Mesenteric fat pad (tissue), 1 donor: Measurements from ENCODE around the gene CD2BP2. TPM values are rescaled to one million over a fixed set of nuclear protein-coding genes. Genes with fewer than 3 reads are reported as not detected.

Source experiments
- DNase-seq: peaks from one replicate; pipeline ENCODE4 v3.0.0-alpha.2; 2020; ENCODE audit warnings: low spot score
- total RNA-seq: library from RNA; stranded (reverse); fragmentation: NEBNext Ultra II Directional; extraction: Animal tissue kit (Norgen Biotek cat#: 25700); gene quantifications from one replicate; pipeline ENCODE4 v1.2.1, GENCODE V29; 2021
- donor health status: DM: yes; HTN: yes; CAD: no.

Gene CD2BP2
- total RNA-seq, 1 donor from 2014 or later: 57.4 TPM

GRCh38 chr16:30379158-30379783, 24.2 kb upstream of the CD2BP2 start:
- no peak for DNase-seq

GRCh38 chr16:30378236-30379157, 23.4 kb upstream of the CD2BP2 start:
- peak; percentile 100 for DNase-seq

GRCh38 chr16:30377812-30378235, 22.7 kb upstream of the CD2BP2 start:
- DNase-seq: peak; percentile 96

DNA sequence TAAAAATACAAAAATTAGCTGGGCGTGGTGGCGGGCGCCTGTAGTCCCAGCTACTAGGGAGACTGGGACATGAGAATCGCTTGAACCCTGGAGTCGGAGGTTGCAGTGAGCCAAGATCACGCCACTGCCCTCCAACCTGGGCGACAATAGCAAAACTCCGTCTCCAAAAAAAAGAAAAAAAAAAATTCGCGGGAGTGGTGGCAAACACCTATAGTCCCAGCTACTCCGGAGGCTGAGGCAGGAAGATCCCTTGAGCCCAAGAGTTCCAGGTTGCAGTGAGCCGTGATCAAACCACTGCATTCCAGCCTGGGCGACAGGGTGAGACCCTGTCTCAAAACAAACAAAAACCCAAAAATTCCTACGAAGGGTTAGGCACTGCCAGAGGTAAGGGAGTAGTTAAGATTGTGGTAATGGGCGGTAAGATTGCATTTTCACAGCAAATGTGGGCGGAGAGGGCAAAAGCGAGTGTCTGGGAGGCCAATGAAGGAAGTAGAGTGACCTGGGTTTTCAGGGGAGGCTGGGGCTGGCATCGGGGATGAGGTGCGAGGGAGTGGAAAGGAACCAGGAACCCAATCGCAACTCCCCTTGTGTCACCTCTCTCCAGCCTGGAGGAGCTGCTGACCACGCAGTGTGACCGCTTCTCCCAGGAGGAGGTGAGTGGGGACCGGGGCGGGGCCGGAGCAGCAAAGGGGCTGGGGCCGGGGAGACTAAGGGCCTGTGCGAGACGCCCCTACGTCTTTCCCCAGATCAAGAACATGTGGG, 22.1 kb upstream of the CD2BP2 start:
- DNase-seq: no peak

DNA sequence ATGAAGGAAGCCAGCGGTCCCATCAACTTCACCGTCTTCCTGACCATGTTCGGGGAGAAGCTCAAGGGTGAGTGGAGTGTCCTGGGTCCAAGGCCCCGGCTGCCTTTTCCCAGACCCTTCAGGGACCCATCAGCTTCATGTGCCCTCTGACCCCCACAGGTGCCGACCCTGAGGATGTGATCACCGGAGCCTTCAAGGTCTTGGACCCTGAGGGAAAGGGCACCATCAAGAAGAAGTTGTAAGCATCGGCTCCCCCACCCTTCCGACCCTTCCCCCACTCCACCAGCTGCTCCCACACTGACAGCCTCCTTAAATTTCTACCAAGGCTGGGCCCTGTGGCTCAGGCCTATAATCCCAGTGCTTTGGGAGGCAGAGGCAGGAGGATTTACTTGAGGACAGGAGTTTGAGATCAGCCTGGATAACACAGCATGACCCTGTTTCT, 21.4 kb upstream of the CD2BP2 start:
- DNase-seq: no peak

- no peak for DNase-seq
Observed at GRCh38 chr16:30375864-30376263, 20.8 kb upstream of the CD2BP2 start.

DNA sequence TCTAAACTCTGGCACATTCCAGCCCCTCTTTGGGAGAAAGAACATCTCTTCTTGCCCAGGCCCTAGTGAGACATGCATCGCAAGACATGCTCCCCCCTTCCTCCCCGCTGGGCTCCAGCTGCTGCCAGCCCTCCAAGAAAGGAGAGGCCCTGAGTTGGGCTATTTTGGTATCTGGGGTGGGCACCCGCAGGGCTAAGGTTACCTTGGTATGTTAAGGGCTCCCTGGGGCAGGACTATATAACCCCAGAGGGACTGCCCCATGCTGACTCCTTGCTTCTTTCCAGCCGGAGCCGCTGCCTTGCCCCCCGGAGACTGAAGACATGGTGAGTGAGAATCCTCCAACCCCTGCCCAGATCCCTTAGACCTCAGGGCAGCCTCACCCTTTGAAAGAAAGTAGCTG, 19.4 kb upstream of the CD2BP2 start, which contains the start of gene MYL11:
TSS of gene MYL11 (plus strand) at position 265 of the 400 bp plus-strand sequence. CDS start at position 321, 56 bp downstream.
- no peak for DNase-seq

GRCh38 chr16:30372725-30373124, 17.6 kb upstream of the CD2BP2 start:
- no peak for DNase-seq

- DNase-seq: no peak
Observed at GRCh38 chr16:30372038-30372712, 17.1 kb upstream of the CD2BP2 start.

DNA sequence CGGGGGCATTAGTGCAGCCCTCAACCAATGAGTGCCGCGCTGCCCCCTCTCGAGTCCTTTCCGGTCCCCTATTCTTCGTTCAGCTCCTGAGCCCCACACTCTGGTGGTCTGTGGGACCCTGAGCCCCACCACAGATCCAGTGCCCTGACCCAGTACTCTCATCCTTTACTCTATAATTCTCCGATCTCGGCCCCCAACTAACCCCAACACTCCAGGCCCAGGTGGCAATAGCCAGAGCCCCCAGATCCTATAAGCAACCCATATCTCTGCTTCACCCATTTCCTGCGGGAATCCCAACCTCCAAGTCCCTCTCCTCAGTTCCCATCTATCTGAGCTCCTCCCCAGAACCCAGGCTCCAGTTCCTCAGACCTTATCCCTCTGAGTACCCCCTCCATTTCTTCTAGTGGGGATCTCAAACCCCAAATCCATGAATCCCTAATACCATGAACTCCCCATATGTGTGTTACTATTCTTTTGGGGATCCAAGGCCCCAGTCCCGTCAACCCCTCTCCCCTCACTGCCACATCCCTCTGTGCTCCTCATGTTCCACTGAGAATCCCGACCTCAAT, 16.2 kb upstream of the CD2BP2 start:
- DNase-seq: no peak

- DNase-seq: peak; percentile 98
Observed at GRCh38 chr16:30370456-30371247, 15.5 kb upstream of the CD2BP2 start, which contains the start of gene TBC1D10B. Gene TBC1D10B (minus strand): TSS chr16:30370494. CDS start chr16:30370183, 311 bp downstream.

GRCh38 chr16:30369938-30370455, 14.9 kb upstream of the CD2BP2 start:
- no peak for DNase-seq

GRCh38 chr16:30369091-30369937, 14.2 kb upstream of the CD2BP2 start:
- no peak for DNase-seq

GRCh38 chr16:30368792-30369090, 13.6 kb upstream of the CD2BP2 start:
- no peak for DNase-seq

DNA sequence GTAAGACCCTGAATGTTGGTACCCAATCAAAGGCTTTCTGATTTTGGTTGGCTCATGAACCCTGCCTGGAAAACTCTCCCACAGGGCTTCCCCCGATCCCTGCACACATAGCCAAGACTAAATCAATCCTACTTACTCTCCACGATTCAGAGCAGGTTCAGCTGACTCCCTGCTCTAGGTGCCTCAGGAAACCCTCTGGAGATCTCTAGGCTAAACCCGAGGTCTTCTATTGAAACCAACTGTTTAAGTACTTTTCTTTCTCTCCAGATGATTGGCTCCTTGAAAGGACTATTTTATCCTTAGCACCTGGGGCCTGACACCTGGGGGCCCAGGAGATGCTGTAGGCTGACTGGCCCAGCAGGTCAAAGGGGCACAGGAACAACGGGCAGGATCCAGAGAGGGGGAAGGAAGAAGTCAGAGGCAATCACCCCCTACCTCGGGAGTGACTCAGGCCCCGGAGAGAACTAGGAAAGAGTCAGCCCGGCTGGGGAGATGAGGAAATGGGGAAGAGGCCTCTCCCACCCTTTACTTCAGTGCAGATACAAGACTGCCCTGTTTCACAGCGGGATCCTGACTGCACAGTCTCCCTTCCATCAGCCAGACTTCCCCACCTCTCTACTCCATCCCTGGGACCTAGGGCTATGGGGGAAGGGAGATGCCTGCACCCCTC, 13.1 kb upstream of the CD2BP2 start:
- DNase-seq: no peak

DNA sequence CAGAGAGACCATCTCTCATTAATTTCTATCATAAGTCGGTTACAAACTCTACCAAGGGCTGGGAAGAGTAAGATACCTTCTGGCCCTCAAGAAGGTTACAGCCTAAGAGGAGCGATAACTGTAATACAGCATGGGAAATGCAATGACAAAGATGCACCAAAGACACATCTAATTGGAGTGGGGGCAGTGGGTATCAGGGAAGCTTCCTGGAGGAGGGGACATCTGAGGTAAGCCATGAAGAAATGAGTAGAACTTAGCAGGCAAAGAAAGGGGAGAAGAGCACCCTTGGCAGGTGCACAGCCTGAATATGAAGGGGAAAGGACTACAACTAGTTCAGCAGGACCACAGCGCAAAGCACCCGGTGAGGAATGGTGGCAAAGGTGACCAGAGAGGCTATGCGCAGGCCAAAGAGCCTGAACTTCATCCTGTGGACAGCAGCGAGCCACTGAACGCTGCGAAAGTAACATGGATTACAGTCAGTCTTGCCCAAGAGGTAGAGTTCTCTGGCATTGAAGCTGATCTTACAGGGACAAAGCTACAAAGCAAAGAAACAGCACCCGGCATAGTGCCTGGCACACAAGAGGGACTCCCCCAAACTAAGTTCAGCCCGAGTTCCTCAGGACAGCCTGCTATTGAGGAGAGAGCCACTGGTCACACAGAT, 12.4 kb upstream of the CD2BP2 start:
- no peak for DNase-seq

GRCh38 chr16:30366511-30366910, 11.4 kb upstream of the CD2BP2 start:
- DNase-seq: no peak

GRCh38 chr16:30365200-30365599, 10.1 kb upstream of the CD2BP2 start:
- DNase-seq: no peak
